ENCODE results near the gene EMC1. TPM values are rescaled to one million over a fixed set of nuclear protein-coding genes. Genes with fewer than 3 reads are reported as not detected.
"Not testable (repeated sequence)": the region's sequence is repeated elsewhere in the genome, so short reads cannot be mapped to it uniquely, and the experiment has no call there.

The EMC1 gene
- total and polyA plus RNA-seq, 4 donors = 14.0 to 35.0 (median 26.5) TPM

DNA sequence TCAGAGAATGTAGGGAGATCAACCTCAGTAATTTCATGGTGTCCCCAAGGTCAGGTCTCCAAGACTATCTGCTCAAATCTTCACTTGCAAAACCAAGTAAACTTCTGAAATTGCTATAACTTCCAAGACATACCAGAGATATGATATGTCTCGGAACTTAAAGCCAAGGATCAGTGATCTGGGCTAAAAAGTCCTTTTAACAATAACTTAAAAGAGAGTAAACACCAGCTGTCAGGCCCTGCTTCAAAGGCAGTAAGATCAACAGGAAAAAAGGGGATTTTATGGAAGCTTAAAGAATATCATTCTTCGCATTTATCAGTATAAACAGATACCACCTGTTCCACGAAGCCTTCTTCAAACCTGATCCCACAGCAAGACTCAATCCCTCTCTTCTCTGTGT, 55.0 kb downstream of the EMC1 start:
- 61 to 96% methylated on average over 3 of the region's 3 CpGs for WGBS, 2 donors
- intact Hi-C loops (cut with DNase I) = no loop called here
- H3K4me3 ChIP-seq (ENCODE audit: low read length in 2 of 2) = no peak overlapping the region
- H3K36me3 ChIP-seq (ENCODE audit: control insufficient read depth in 1 of 2, insufficient read depth in 2 of 2, low read length in 1 of 2) = peaks cover 7 to 20% of the 10 kb centered on the region in 2 donors
- H3K27ac ChIP-seq (ENCODE audit: low read depth in 1 of 2, low read length in 2 of 2) = no peak overlapping the region
- no peaks in the 10 kb centered on the region for H3K9me3 ChIP-seq (ENCODE audit: control insufficient read depth, low read length)
- no peak for ATAC-seq (ENCODE audit: low FRiP score)
- DNase-seq = no peak
- peaks cover 0 to 2% of the 10 kb centered on the region in 2 donors for H3K4me1 ChIP-seq (ENCODE audit: control insufficient read depth in 1 of 2, insufficient read depth in 2 of 2, low read length in 2 of 2)
- no peaks in the 10 kb centered on the region for H3K27me3 ChIP-seq (ENCODE audit: control insufficient read depth in 1 of 2, insufficient read depth in 2 of 2, low read length in 1 of 2)

DNA sequence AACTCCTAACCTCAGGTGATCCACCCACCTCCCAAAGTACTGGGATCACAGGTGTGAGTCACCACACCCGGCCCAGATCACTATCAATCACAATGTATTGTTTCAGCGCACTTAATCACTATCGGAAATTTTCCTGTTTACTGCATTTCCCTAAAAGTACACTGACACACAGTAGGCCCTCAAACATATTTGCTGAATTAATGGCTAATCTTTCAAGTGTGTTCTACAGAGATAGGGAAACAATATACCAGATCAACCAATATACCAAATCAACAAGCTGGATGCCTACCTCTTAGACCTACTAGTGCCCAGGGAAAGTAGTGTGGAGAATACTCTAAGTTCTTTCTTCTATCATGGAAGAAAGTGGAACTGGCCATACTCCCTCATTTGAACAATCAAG, 58.3 kb downstream of the EMC1 start:
- H3K9me3 ChIP-seq (ENCODE audit: control insufficient read depth, low read length) = no peaks in the 10 kb centered on the region
- no peaks in the 10 kb centered on the region for H3K4me1 ChIP-seq (ENCODE audit: control insufficient read depth in 1 of 2, insufficient read depth in 2 of 2, low read length in 2 of 2)
- no peak for ATAC-seq (ENCODE audit: low FRiP score)
- H3K4me3 ChIP-seq (ENCODE audit: low read length in 2 of 2) = no peak overlapping the region
- WGBS, 2 donors = 94 to 96% methylated on average over 3 of the region's 3 CpGs
- H3K27ac ChIP-seq (ENCODE audit: low read depth in 1 of 2, low read length in 2 of 2) = no peak overlapping the region
- peaks cover 8 to 20% of the 10 kb centered on the region in 2 donors for H3K36me3 ChIP-seq (ENCODE audit: control insufficient read depth in 1 of 2, insufficient read depth in 2 of 2, low read length in 1 of 2)
- intact Hi-C loops (cut with DNase I) = no loop called here
- no peaks in the 10 kb centered on the region for H3K27me3 ChIP-seq (ENCODE audit: control insufficient read depth in 1 of 2, insufficient read depth in 2 of 2, low read length in 1 of 2)
- DNase-seq = no peak

DNA sequence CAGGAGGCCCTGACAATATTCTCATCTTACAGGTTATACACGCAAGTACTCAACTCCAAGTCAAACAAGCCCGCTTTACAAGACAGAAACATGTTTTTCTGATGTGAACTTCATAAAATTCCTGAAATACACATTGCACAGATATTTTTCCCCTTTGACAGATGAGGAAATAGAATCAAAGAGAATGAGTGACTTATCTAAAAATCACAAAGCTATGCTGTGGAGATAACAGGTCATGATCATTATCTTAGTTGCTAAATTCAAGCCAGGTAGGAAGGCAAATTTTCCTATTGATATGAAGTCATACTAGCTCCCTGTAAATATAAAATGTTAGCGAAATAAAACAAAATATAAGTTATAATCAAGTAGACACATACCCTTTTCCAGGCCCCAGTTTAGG, 59.5 kb downstream of the EMC1 start:
- Histone ChIP-seq H3K4me3 (ENCODE audit: low read length in 2 of 2) (no peak overlapping the region), H3K36me3 (ENCODE audit: control insufficient read depth in 1 of 2, insufficient read depth in 2 of 2, low read length in 1 of 2) (peaks cover 8 to 19% of the 10 kb centered on the region in 2 donors), H3K9me3 (ENCODE audit: control insufficient read depth, low read length) (no peaks in the 10 kb centered on the region), H3K4me1 (ENCODE audit: control insufficient read depth in 1 of 2, insufficient read depth in 2 of 2, low read length in 2 of 2) (no peaks in the 10 kb centered on the region), H3K27ac (ENCODE audit: low read depth in 1 of 2, low read length in 2 of 2) (no peak overlapping the region), H3K27me3 (ENCODE audit: control insufficient read depth in 1 of 2, insufficient read depth in 2 of 2, low read length in 1 of 2) (no peaks in the 10 kb centered on the region)
- ATAC-seq (ENCODE audit: low FRiP score) = no peak
- 94 to 95% methylated on average over 3 of the region's 3 CpGs for WGBS, 2 donors
- no peak for DNase-seq
- intact Hi-C loops (cut with DNase I) = no loop called here

DNA sequence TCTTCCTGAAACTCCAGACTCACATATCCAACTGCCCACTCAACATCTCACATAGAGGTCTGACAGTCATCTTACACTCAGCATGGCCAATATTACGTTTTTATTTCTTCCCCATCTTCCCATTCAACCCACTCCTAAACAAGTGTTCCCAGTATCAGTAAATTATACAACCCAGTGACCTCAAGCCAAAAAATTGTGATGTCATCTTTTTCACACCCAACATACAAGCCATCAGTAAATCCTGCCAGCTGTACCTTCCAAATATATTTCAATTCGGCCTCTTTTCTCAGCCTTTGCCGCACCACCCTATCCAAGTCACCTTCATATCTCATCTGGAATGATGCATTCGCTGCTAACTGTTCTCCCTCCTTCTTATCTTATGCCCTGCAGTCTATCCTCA, 60.9 kb downstream of the EMC1 start:
- ATAC-seq (ENCODE audit: low FRiP score) = no peak
- 86% methylated on average over 4 of the region's 4 CpGs for WGBS, 2 donors
- Histone ChIP-seq H3K4me3 (ENCODE audit: low read length in 2 of 2) (no peak overlapping the region), H3K27me3 (ENCODE audit: control insufficient read depth in 1 of 2, insufficient read depth in 2 of 2, low read length in 1 of 2) (no peaks in the 10 kb centered on the region), H3K36me3 (ENCODE audit: control insufficient read depth in 1 of 2, insufficient read depth in 2 of 2, low read length in 1 of 2) (peaks cover 11 to 17% of the 10 kb centered on the region in 2 donors), H3K27ac (ENCODE audit: low read depth in 1 of 2, low read length in 2 of 2) (no peak overlapping the region), H3K4me1 (ENCODE audit: control insufficient read depth in 1 of 2, insufficient read depth in 2 of 2, low read length in 2 of 2) (no peaks in the 10 kb centered on the region), H3K9me3 (ENCODE audit: control insufficient read depth, low read length) (no peaks in the 10 kb centered on the region)
- intact Hi-C loops (cut with DNase I) = no loop called here
- DNase-seq = no peak

DNA sequence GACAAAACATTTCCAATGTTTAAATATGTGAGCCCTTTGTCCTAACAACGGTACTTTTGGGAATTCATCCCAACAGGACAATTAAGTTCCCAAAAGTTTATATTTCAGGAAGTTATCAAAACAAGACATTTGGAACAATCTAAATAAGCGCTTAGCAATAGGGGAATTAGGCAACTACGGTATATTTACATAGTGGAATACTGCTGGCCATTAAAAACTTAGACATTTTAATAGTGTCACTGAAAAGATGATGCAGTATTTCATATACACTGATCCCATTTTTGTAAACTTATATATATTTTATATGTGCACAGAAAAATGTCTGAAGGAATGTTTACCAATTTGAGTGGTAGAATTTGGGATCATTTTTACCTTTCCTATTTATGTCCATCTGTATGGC, 62.1 kb downstream of the EMC1 start:
- H3K36me3 ChIP-seq (ENCODE audit: control insufficient read depth in 1 of 2, insufficient read depth in 2 of 2, low read length in 1 of 2) = peaks cover 11 to 21% of the 10 kb centered on the region in 2 donors
- H3K4me3 ChIP-seq (ENCODE audit: low read length in 2 of 2) = no peak overlapping the region
- no peak for ATAC-seq (ENCODE audit: low FRiP score)
- DNase-seq = no peak
- no peaks in the 10 kb centered on the region for H3K4me1 ChIP-seq (ENCODE audit: control insufficient read depth in 1 of 2, insufficient read depth in 2 of 2, low read length in 2 of 2)
- intact Hi-C loops (cut with DNase I) = no loop called here
- no peaks in the 10 kb centered on the region for H3K27me3 ChIP-seq (ENCODE audit: control insufficient read depth in 1 of 2, insufficient read depth in 2 of 2, low read length in 1 of 2)
- no peaks in the 10 kb centered on the region for H3K9me3 ChIP-seq (ENCODE audit: control insufficient read depth, low read length)
- 86 to 91% methylated on average over 3 of the region's 3 CpGs for WGBS, 2 donors
- no peak overlapping the region for H3K27ac ChIP-seq (ENCODE audit: low read depth in 1 of 2, low read length in 2 of 2)

DNA sequence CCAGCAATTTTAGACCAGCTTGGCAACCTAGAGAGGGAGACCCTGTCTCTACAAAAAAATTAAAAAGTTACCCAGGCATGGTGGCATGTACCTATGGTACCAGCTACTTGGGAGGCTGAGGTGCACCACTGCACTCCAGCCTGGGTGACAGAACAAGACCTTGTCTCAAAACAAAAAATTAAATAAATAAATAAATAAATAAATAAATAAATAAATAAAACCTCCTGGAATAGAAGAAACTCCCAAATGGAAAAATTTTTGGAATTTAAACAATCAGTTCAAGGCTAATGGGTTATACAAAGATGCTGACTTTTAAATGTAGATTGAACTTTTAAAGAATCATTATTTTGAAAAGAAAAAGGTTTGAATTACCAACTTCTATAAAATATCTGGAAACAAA, 63.5 kb downstream of the EMC1 start:
- H3K27ac ChIP-seq (ENCODE audit: low read depth in 1 of 2, low read length in 2 of 2) = no peak overlapping the region
- ATAC-seq (ENCODE audit: low FRiP score) (no peak), DNase-seq (no peak)
- no peaks in the 10 kb centered on the region for H3K9me3 ChIP-seq (ENCODE audit: control insufficient read depth, low read length)
- peaks cover 16 to 17% of the 10 kb centered on the region in 2 donors for H3K36me3 ChIP-seq (ENCODE audit: control insufficient read depth in 1 of 2, insufficient read depth in 2 of 2, low read length in 1 of 2)
- H3K4me3 ChIP-seq (ENCODE audit: low read length in 2 of 2) = no peak overlapping the region
- H3K4me1 ChIP-seq (ENCODE audit: control insufficient read depth in 1 of 2, insufficient read depth in 2 of 2, low read length in 2 of 2) = no peaks in the 10 kb centered on the region
- H3K27me3 ChIP-seq (ENCODE audit: control insufficient read depth in 1 of 2, insufficient read depth in 2 of 2, low read length in 1 of 2) = no peaks in the 10 kb centered on the region
- intact Hi-C loops (cut with DNase I) = no loop called here

DNA sequence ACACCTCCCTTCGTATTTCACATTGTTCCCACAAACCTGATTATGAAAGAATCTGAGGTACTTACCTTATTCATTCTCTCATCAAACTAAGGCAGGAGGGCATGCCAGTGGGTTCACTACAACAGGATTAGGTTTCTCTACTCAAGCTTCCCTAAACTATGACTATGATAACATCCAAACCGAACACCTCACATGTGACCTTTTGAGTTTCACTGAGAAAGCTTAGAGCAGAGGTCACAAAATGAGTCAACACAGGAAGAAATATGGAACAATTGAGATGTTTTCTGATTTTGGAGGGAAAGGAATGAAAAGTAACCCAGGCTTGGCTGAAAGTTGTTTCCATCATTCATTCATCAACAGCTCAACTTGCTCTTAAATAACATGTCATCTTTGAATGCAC, 65.3 kb downstream of the EMC1 start:
- WGBS, 2 donors = 86 to 88% methylated on average over 2 of the region's 2 CpGs
- Histone ChIP-seq H3K9me3 (ENCODE audit: control insufficient read depth, low read length) (no peaks in the 10 kb centered on the region), H3K27ac (ENCODE audit: low read depth in 1 of 2, low read length in 2 of 2) (no peak overlapping the region), H3K36me3 (ENCODE audit: control insufficient read depth in 1 of 2, insufficient read depth in 2 of 2, low read length in 1 of 2) (peaks cover 14 to 18% of the 10 kb centered on the region in 2 donors), H3K4me1 (ENCODE audit: control insufficient read depth in 1 of 2, insufficient read depth in 2 of 2, low read length in 2 of 2) (no peaks in the 10 kb centered on the region), H3K4me3 (ENCODE audit: low read length in 2 of 2) (no peak overlapping the region), H3K27me3 (ENCODE audit: control insufficient read depth in 1 of 2, insufficient read depth in 2 of 2, low read length in 1 of 2) (no peaks in the 10 kb centered on the region)
- DNase-seq (no peak), ATAC-seq (ENCODE audit: low FRiP score) (no peak)
- intact Hi-C loops (cut with DNase I) = no loop called here

DNA sequence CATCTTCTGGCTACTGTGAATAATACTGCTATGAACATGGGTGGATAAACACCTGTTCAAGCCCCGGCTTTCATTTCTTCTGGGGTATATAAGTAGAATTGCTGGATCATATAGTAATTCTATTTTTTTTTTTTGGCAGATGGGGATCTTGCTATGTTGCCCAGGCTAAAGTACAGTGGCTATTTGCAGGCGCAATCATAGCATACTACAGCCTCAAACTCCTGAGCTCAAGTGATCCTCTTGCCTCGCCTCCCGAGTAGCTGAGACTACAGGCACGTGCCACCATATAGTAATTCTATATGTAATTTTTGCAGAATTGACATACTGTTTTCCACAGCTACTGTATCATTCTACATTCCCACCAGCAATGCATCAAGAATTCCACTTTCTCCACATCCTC, 69.1 kb downstream of the EMC1 start:
- Histone ChIP-seq H3K4me3 (ENCODE audit: low read length in 2 of 2) (no peak overlapping the region), H3K27ac (ENCODE audit: low read depth in 1 of 2, low read length in 2 of 2) (no peak overlapping the region), H3K36me3 (ENCODE audit: control insufficient read depth in 1 of 2, insufficient read depth in 2 of 2, low read length in 1 of 2) (peaks cover 19 to 20% of the 10 kb centered on the region in 2 donors), H3K4me1 (ENCODE audit: control insufficient read depth in 1 of 2, insufficient read depth in 2 of 2, low read length in 2 of 2) (no peaks in the 10 kb centered on the region), H3K27me3 (ENCODE audit: control insufficient read depth in 1 of 2, insufficient read depth in 2 of 2, low read length in 1 of 2) (no peaks in the 10 kb centered on the region), H3K9me3 (ENCODE audit: control insufficient read depth, low read length) (no peaks in the 10 kb centered on the region)
- no peak for DNase-seq
- intact Hi-C loops (cut with DNase I) = loop anchor here in 1 of 2 donors (5.0 kb wide), 1 partner anchor 35 kb away; no protein-coding TSS in a partner anchor
- no peak for ATAC-seq (ENCODE audit: low FRiP score)
- WGBS, 2 donors = 96 to 97% methylated on average over 5 of the region's 5 CpGs

DNA sequence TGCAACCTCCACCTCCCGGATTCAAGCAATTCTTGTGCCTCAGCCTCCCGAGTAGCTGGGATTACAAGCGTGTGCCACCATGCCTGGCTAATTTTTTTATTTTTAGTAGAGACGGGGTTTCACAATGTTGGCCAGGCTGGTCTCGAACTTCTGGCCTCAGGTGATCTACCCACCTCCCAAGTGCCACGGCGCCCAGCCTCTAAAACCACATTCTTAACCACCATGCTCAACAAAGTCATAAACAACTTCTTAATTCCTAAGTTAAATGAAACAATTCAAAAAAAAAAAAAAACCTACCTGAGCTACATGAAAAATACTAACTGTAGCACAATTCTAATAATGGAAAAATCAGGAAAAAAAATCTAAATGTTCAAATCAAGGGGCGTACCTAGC, 71.1 kb downstream of the EMC1 start:
- peaks cover 12 to 18% of the 10 kb centered on the region in 2 donors for H3K36me3 ChIP-seq (ENCODE audit: control insufficient read depth in 1 of 2, insufficient read depth in 2 of 2, low read length in 1 of 2)
- not testable (repeated sequence) for H3K4me1 ChIP-seq (ENCODE audit: control insufficient read depth in 1 of 2, insufficient read depth in 2 of 2, low read length in 2 of 2); DNase-seq; H3K27ac ChIP-seq (ENCODE audit: low read depth in 1 of 2, low read length in 2 of 2); H3K4me3 ChIP-seq (ENCODE audit: low read length in 2 of 2); H3K9me3 ChIP-seq (ENCODE audit: control insufficient read depth, low read length); ATAC-seq (ENCODE audit: low FRiP score); H3K27me3 ChIP-seq (ENCODE audit: control insufficient read depth in 1 of 2, insufficient read depth in 2 of 2, low read length in 1 of 2)
- intact Hi-C loops (cut with DNase I) = loop anchor here in 1 of 2 donors (5.0 kb wide), 1 partner anchor 33 kb away; no protein-coding TSS in a partner anchor
- 93 to 94% methylated on average over 8 of the region's 8 CpGs for whole genome bisulfite sequencing, 2 donors

All from aorta (tissue), 5 donors.